HepG2 (cell line): ENCODE results near the gene BOLA3. TPM values are rescaled to one million over a fixed set of nuclear protein-coding genes. Genes with fewer than 3 reads are reported as not detected.

ENCODE experiments used
- ATF3 ChIP-seq: sonication (generic); formaldehyde crosslinking; IDR thresholded peaks from 2 replicates; pipeline ENCODE4 v1.4.0; 2020; ENCODE audit warnings: missing genetic modification reagents
- CREB1 ChIP-seq, 2 experiments: fragments of 450-650 bp in 1 of 2; IDR thresholded peaks; 2 replicates each; pipeline ENCODE4 v1.6.1; 2016 to 2017; ENCODE audit warnings: control low read depth in 1 of 2, mild to moderate bottlenecking in 1 of 2, missing compliant biosample characterization in 1 of 2, missing genetic modification characterization in 1 of 2
- ESRRA ChIP-seq: sonication (generic); formaldehyde crosslinking; IDR thresholded peaks from 2 replicates; pipeline ENCODE4 v1.5.1; 2020; ENCODE audit warnings: mild to moderate bottlenecking, low read depth, missing genetic modification reagents
- GMEB1 ChIP-seq: sonication (generic); formaldehyde crosslinking; IDR thresholded peaks from 2 replicates; pipeline ENCODE4 v1.5.1; 2020; ENCODE audit warnings: missing genetic modification reagents, mild to moderate bottlenecking, borderline replicate concordance
- IRX3 ChIP-seq: sonication (generic); formaldehyde crosslinking; IDR thresholded peaks from 2 replicates; pipeline ENCODE4 v1.8.1; 2023; ENCODE audit warnings: mild to moderate bottlenecking, low read depth, missing genetic modification reagents, borderline replicate concordance
- ISX ChIP-seq: sonication (generic); formaldehyde crosslinking; conservative IDR thresholded peaks from 2 replicates; pipeline ENCODE4 v1.5.0; 2020; ENCODE audit warnings: missing genetic modification reagents
- MXI1 ChIP-seq: IDR thresholded peaks from 3 replicates; pipeline ENCODE4 v1.6.1; 2012; ENCODE audit warnings: low read depth, low read length, inconsistent platforms, borderline replicate concordance
- MYPOP ChIP-seq: sonication (generic); formaldehyde crosslinking; IDR thresholded peaks from 2 replicates; pipeline ENCODE4 v1.8.1; 2023; ENCODE audit warnings: mild to moderate bottlenecking, moderate library complexity, missing genetic modification reagents
- NCOR1 ChIP-seq: fragments of 200-600 bp; sonication (generic); IDR thresholded peaks from 2 replicates; pipeline ENCODE4 v1.7.0; 2017; ENCODE audit warnings: antibody characterized with exemption, low read length, borderline replicate concordance
- PPARG ChIP-seq: conservative IDR thresholded peaks from 2 replicates; pipeline ENCODE4 v1.6.1; 2016; ENCODE audit warnings: missing biosample characterization, missing genetic modification reagents
- PTBP1 ChIP-seq: fragments of 200-400 bp; formaldehyde crosslinking; IDR thresholded peaks from 2 replicates; pipeline ENCODE4 v1.6.1; 2018; ENCODE audit warnings: low read length, low read depth; ENCODE audit not compliant: poor library complexity, severe bottlenecking
- REL ChIP-seq: sonication (generic); formaldehyde crosslinking; conservative IDR thresholded peaks from 2 replicates; pipeline ENCODE4 v1.8.0; 2022; ENCODE audit warnings: mild to moderate bottlenecking, missing genetic modification reagents, moderate library complexity
- RFX5 ChIP-seq: IDR thresholded peaks from 2 replicates; pipeline ENCODE4 v1.6.1; 2011; ENCODE audit warnings: low read depth, low read length, improper control_type of control experiment
- SAP130 ChIP-seq: IDR thresholded peaks from 2 replicates; pipeline ENCODE4 v1.6.1; 2016; ENCODE audit warnings: low read depth
- TCF12 ChIP-seq, 2 experiments: fragments of 450-650 bp in 1 of 2; sonication (generic) in 1 of 2; formaldehyde crosslinking in 1 of 2; IDR thresholded peaks; 2 replicates each; pipeline versions ENCODE4 v1.6.1 to v1.8.0; 2017 to 2022; ENCODE audit warnings: antibody characterized with exemption in 1 of 2, mild to moderate bottlenecking in 1 of 2, missing genetic modification reagents in 1 of 2, moderate library complexity in 1 of 2
- ZBTB8A ChIP-seq: sonication (generic); formaldehyde crosslinking; IDR thresholded peaks from 2 replicates; pipeline ENCODE4 v1.4.0; 2020; ENCODE audit warnings: mild to moderate bottlenecking, low read depth, missing genetic modification reagents, borderline replicate concordance
- ZFP1 ChIP-seq: IDR thresholded peaks from 2 replicates; pipeline ENCODE4 v1.6.1; 2016
- ZFYVE20 ChIP-seq: sonication (generic); formaldehyde crosslinking; IDR thresholded peaks from 2 replicates; pipeline ENCODE4 v1.8.0; 2023; ENCODE audit warnings: low read depth, mild to moderate bottlenecking, moderate library complexity, missing genetic modification reagents, borderline replicate concordance
- ZNF557 ChIP-seq: sonication (generic); formaldehyde crosslinking; IDR thresholded peaks from 2 replicates; pipeline ENCODE4 v1.4.0; 2020; ENCODE audit warnings: missing genetic modification reagents
- ZNF772 ChIP-seq: sonication (generic); formaldehyde crosslinking; IDR thresholded peaks from 2 replicates; pipeline ENCODE4 v1.5.0; 2020; ENCODE audit warnings: mild to moderate bottlenecking, missing genetic modification reagents
- ZNF784 ChIP-seq: sonication (generic); formaldehyde crosslinking; IDR thresholded peaks from 2 replicates; pipeline ENCODE4 v1.5.1; 2020; ENCODE audit warnings: missing genetic modification reagents, mild to moderate bottlenecking, borderline replicate concordance
- ZSCAN9 ChIP-seq: IDR thresholded peaks from 2 replicates; pipeline ENCODE4 v1.6.1; 2016; ENCODE audit warnings: borderline replicate concordance
- polyA plus RNA-seq, 8 experiments: library from polyadenylated mRNA; depleted of rRNA in 3 of 8; stranded (reverse) in 7 of 8; unstranded in 1 of 8; fragments of >200 nt; fragmentation: Illumina TruSeq in 4 of 8; extraction: Trizol in 4 of 8; gene quantifications; 2 replicates each; pipeline versions ENCODE4 v1.2.1 to v1.2.3, GENCODE V29; 2011 to 2016; ENCODE audit warnings: low read depth in 4 of 8, missing spikeins in 1 of 8, mixed read lengths in 1 of 8; ENCODE audit not compliant: insufficient read depth in 1 of 8
- total RNA-seq, 5 experiments: library from RNA; depleted of rRNA; stranded (reverse); fragments of >200 nt; fragmentation: Illumina TruSeq; extraction: Trizol; gene quantifications; 2 replicates each; pipeline ENCODE4 v1.2.3, GENCODE V29; 2016; ENCODE audit warnings: low read depth in 1 of 5

Gene BOLA3
- total and polyA plus RNA-seq, 2 of the 13 experiments (the other 11 are each of a cell fraction or from before 2014, with no cell fraction given): 89.7 to 170 TPM

- TF ChIP-seq ISX (CRISPR knock-in tag) (0 out of 2 replicates have a peak, but pooled peaks have one; percentile 54), ZNF784 (CRISPR knock-in tag) (peak; percentile 91; the same call in 1 of the 2 replicates), PTBP1 (peak; percentile 66), ESRRA (CRISPR knock-in tag) (no peak), SAP130 (CRISPR knock-in tag) (peak; percentile 95), MXI1 (peak; percentile 81; the same call in 1 of the 3 replicates), MYPOP (CRISPR knock-in tag) (peak; percentile 39; the same call in 1 of the 2 replicates), REL (no peak), ZSCAN9 (peak; percentile 90), PPARG (CRISPR knock-in tag) (no peak; the same call in 1 of the 2 replicates), RFX5 (0 out of 2 replicates have a peak, but pooled peaks have one; percentile 30), ZFYVE20 (CRISPR knock-in tag) (0 out of 2 replicates have a peak, but pooled peaks have one; percentile 63), IRX3 (CRISPR knock-in tag) (0 out of 2 replicates have a peak, but pooled peaks have one; percentile 26), ZFP1 (no peak), GMEB1 (peak; percentile 65; the same call in 1 of the 2 replicates), NCOR1 (0 out of 2 replicates have a peak, but pooled peaks have one; percentile 12), ZBTB8A (CRISPR knock-in tag) (peak; percentile 76; the same call in 1 of the 2 replicates), ZNF772 (0 out of 2 replicates have a peak, but pooled peaks have one; percentile 55), ZNF557 (CRISPR knock-in tag) (no peak), CREB1 (IDR thresholded peaks at IDR 0.05) (peak; percentile 57; the same call in 1 of the 2 replicates), CREB1 (CRISPR knock-in tag; IDR thresholded peaks at IDR 0.05) (no peak; the same call in 1 of the 2 replicates), TCF12 (IDR thresholded peaks at IDR 0.05) (no peak), TCF12 (CRISPR knock-in tag; IDR thresholded peaks at IDR 0.05) (no peak), ATF3 (no peak)
Measured at GRCh38 chr2:74178211-74179062, 30.7 kb upstream of the BOLA3 start, which contains the start of gene MOB1A (continued).
